GM23248 (cell line): ENCODE measurements around the gene PRKACB.
"Not testable (repeated sequence)": the region's sequence is repeated elsewhere in the genome, so short reads cannot be mapped to it uniquely, and the experiment has no call there.

Experiments
- EZH2 ChIP-seq: fragments of 200-600 bp; sonication (generic); IDR thresholded peaks from 2 replicates; pipeline ENCODE4 v1.6.1; 2018; ENCODE audit warnings: antibody characterized with exemption, mild to moderate bottlenecking; ENCODE audit not compliant: insufficient read depth, poor library complexity, severe bottlenecking
- EZH2phosphoT487 ChIP-seq: fragments of 200-600 bp; sonication (generic); IDR thresholded peaks from 2 replicates; pipeline ENCODE4 v1.6.1; 2018; ENCODE audit warnings: antibody characterized with exemption, moderate library complexity, mild to moderate bottlenecking, low read depth; ENCODE audit not compliant: insufficient read depth

GRCh38 chr1:84232676-84233075 lies 88.6 kb downstream of the PRKACB start:
- TF ChIP-seq EZH2phosphoT487, EZH2: not testable (repeated sequence)
